HepG2 (cell line): ENCODE data around the gene B4GALT7. TPM values are rescaled to one million over a fixed set of nuclear protein-coding genes. Genes with fewer than 3 reads are reported as not detected.
A peak's percentile ranks its signal among the peaks of the same experiment; 100 is the strongest.

Source experiments
- ATF5 ChIP-seq: sonication (generic); formaldehyde crosslinking; IDR thresholded peaks from 2 replicates; pipeline ENCODE4 v1.4.0; 2020; ENCODE audit warnings: mild to moderate bottlenecking, low read depth, missing genetic modification reagents
- BCL3 ChIP-seq: sonication (generic); formaldehyde crosslinking; IDR thresholded peaks from 2 replicates; pipeline ENCODE4 v1.5.1; 2020; ENCODE audit warnings: mild to moderate bottlenecking, missing genetic modification reagents, moderate library complexity
- DNMT3B ChIP-seq: conservative IDR thresholded peaks from 2 replicates; pipeline ENCODE4 v1.6.1; 2016; ENCODE audit warnings: missing biosample characterization, control low read depth
- HOXA9 ChIP-seq: sonication (generic); formaldehyde crosslinking; IDR thresholded peaks from 2 replicates; pipeline ENCODE4 v1.8.1; 2022; ENCODE audit warnings: missing genetic modification reagents, mild to moderate bottlenecking, moderate library complexity, borderline replicate concordance
- MIXL1 ChIP-seq: IDR thresholded peaks from 2 replicates; pipeline ENCODE4 v1.6.1; 2016
- MZF1 ChIP-seq: sonication (generic); formaldehyde crosslinking; IDR thresholded peaks from 2 replicates; pipeline ENCODE4 v1.8.1; 2023; ENCODE audit warnings: mild to moderate bottlenecking, missing genetic modification reagents, borderline replicate concordance
- PAF1 ChIP-seq: IDR thresholded peaks from 2 replicates; pipeline ENCODE4 v1.6.1; 2016; ENCODE audit warnings: missing genetic modification reagents, missing compliant biosample characterization
- PRDM15 ChIP-seq: sonication (generic); formaldehyde crosslinking; IDR thresholded peaks from 2 replicates; pipeline ENCODE4 v1.4.0; 2020; ENCODE audit warnings: missing genetic modification reagents
- ZBTB3 ChIP-seq: sonication (generic); formaldehyde crosslinking; IDR thresholded peaks from 2 replicates; pipeline ENCODE4 v1.4.0; 2020; ENCODE audit warnings: low read depth, mild to moderate bottlenecking, moderate library complexity, missing genetic modification reagents, borderline replicate concordance
- ZBTB4 ChIP-seq: sonication (generic); formaldehyde crosslinking; IDR thresholded peaks from 2 replicates; pipeline ENCODE4 v1.4.0; 2020; ENCODE audit warnings: missing genetic modification reagents, mild to moderate bottlenecking, borderline replicate concordance
- ZFP91 ChIP-seq: sonication (generic); formaldehyde crosslinking; IDR thresholded peaks from 2 replicates; pipeline ENCODE4 v1.9.0; 2022; ENCODE audit warnings: missing genetic modification reagents, mild to moderate bottlenecking, borderline replicate concordance
- ZNF350 ChIP-seq: sonication (generic); formaldehyde crosslinking; IDR thresholded peaks from 2 replicates; pipeline ENCODE4 v1.4.0; 2020; ENCODE audit warnings: mild to moderate bottlenecking, low read depth, missing genetic modification reagents, borderline replicate concordance
- ZNF552 ChIP-seq: sonication (generic); formaldehyde crosslinking; IDR thresholded peaks from 2 replicates; pipeline ENCODE4 v1.9.0; 2022; ENCODE audit warnings: missing genetic modification reagents, mild to moderate bottlenecking, borderline replicate concordance
- ZNF598 ChIP-seq: sonication (generic); formaldehyde crosslinking; IDR thresholded peaks from 2 replicates; pipeline ENCODE4 v1.5.1; 2020; ENCODE audit warnings: mild to moderate bottlenecking, missing genetic modification reagents, borderline replicate concordance
- ZNF619 ChIP-seq: sonication (generic); formaldehyde crosslinking; IDR thresholded peaks from 2 replicates; pipeline ENCODE4 v1.4.0; 2020; ENCODE audit warnings: mild to moderate bottlenecking, missing genetic modification reagents
- ZNF672 ChIP-seq: sonication (generic); formaldehyde crosslinking; IDR thresholded peaks from 2 replicates; pipeline ENCODE4 v1.8.1; 2022; ENCODE audit warnings: missing genetic modification reagents
- ZNF749 ChIP-seq: sonication (generic); formaldehyde crosslinking; IDR thresholded peaks from 2 replicates; pipeline ENCODE4 v1.8.0; 2022; ENCODE audit warnings: mild to moderate bottlenecking, missing genetic modification reagents, moderate library complexity, borderline replicate concordance
- ZSCAN21 ChIP-seq: sonication (generic); formaldehyde crosslinking; IDR thresholded peaks from 2 replicates; pipeline ENCODE4 v1.8.0; 2022; ENCODE audit warnings: mild to moderate bottlenecking, missing genetic modification reagents, moderate library complexity, borderline replicate concordance
- polyA plus RNA-seq, 8 experiments: library from polyadenylated mRNA; depleted of rRNA in 3 of 8; stranded (reverse) in 7 of 8; unstranded in 1 of 8; fragments of >200 nt; fragmentation: Illumina TruSeq in 4 of 8; extraction: Trizol in 4 of 8; gene quantifications; 2 replicates each; pipeline versions ENCODE4 v1.2.1 to v1.2.3, GENCODE V29; 2011 to 2016; ENCODE audit warnings: low read depth in 4 of 8, missing spikeins in 1 of 8, mixed read lengths in 1 of 8; ENCODE audit not compliant: insufficient read depth in 1 of 8
- total RNA-seq, 5 experiments: library from RNA; depleted of rRNA; stranded (reverse); fragments of >200 nt; fragmentation: Illumina TruSeq; extraction: Trizol; gene quantifications; 2 replicates each; pipeline ENCODE4 v1.2.3, GENCODE V29; 2016; ENCODE audit warnings: low read depth in 1 of 5

Gene B4GALT7
- total and polyA plus RNA-seq, 2 of the 13 experiments (the other 11 are each of a cell fraction or from before 2014, with no cell fraction given), result 16.4 to 20.5 TPM

- TF ChIP-seq ATF5 (CRISPR knock-in tag) (no peak), DNMT3B (CRISPR knock-in tag) (no peak), HOXA9 (no peak), ZNF672 (CRISPR knock-in tag) (no peak), MZF1 (CRISPR knock-in tag) (no peak), ZBTB4 (CRISPR knock-in tag) (no peak), ZBTB3 (CRISPR knock-in tag) (no peak), ZFP91 (CRISPR knock-in tag) (no peak), PAF1 (no peak), ZSCAN21 (CRISPR knock-in tag) (no peak), ZNF619 (CRISPR knock-in tag) (0 out of 2 replicates have a peak, but pooled peaks have one; percentile 38), PRDM15 (CRISPR knock-in tag) (0 out of 2 replicates have a peak, but pooled peaks have one; percentile 23), ZNF350 (CRISPR knock-in tag) (no peak), MIXL1 (0 out of 2 replicates have a peak, but pooled peaks have one; percentile 31), ZNF749 (CRISPR knock-in tag) (no peak), ZNF552 (CRISPR knock-in tag) (no peak), BCL3 (CRISPR knock-in tag) (no peak), ZNF598 (CRISPR knock-in tag) (0 out of 2 replicates have a peak, but pooled peaks have one; percentile 35)
Measured at GRCh38 chr5:177554474-177555111, 45.3 kb upstream of the B4GALT7 start, which contains the start of gene FAM193B (continued).
